A549 (cell line): ENCODE results near the gene SRPK2.

Source experiments
- CBX8 ChIP-seq: fragments of 200-600 bp; sonication (generic); IDR thresholded peaks from 2 replicates; pipeline ENCODE4 v1.6.1; 2016
- CTCF ChIP-seq: fragments of >200 bp; sonication (Bioruptor Twin); formaldehyde crosslinking; IDR thresholded peaks from 3 replicates; pipeline ENCODE4 v1.5.1; 2016
- HDAC2 ChIP-seq: fragments of 200-600 bp; sonication (generic); IDR thresholded peaks from 2 replicates; pipeline ENCODE4 v1.6.1; 2016
- MAZ ChIP-seq: fragments of 150-350 bp; IDR thresholded peaks from 2 replicates; pipeline ENCODE4 v1.6.1; 2014; ENCODE audit warnings: antibody characterized with exemption, low read depth, low read length, borderline replicate concordance
- MYC ChIP-seq: IDR thresholded peaks from 2 replicates; pipeline ENCODE4 v1.6.1; 2012; ENCODE audit warnings: mild to moderate bottlenecking, inconsistent platforms, low read length, improper control_type of control experiment, borderline replicate concordance
- RCOR1 ChIP-seq: fragments of 150-350 bp; IDR thresholded peaks from 2 replicates; pipeline ENCODE4 v1.6.1; 2014; ENCODE audit warnings: antibody characterized with exemption, low read length, low read depth
- REST ChIP-seq: fragments of 200-600 bp; sonication (generic); IDR thresholded peaks from 2 replicates; pipeline ENCODE4 v1.6.1; 2016; ENCODE audit warnings: antibody characterized with exemption, mild to moderate bottlenecking, moderate library complexity
- SREBF2 ChIP-seq: fragments of 450-650 bp; IDR thresholded peaks from 2 replicates; pipeline ENCODE4 v1.6.1; 2014; ENCODE audit warnings: mild to moderate bottlenecking, moderate library complexity
- ZSCAN20 ChIP-seq: fragments of 250-450 bp; sonication (Bioruptor Pico); IDR thresholded peaks from 2 replicates; pipeline ENCODE4 v1.8.0; 2022; ENCODE audit warnings: mild to moderate bottlenecking, moderate library complexity
- TF ChIP-seq, protein P1 (sequence below): fragments of 150-350 bp; IDR thresholded peaks from 2 replicates; pipeline ENCODE4 v1.6.1; 2014; ENCODE audit warnings: low read depth, mild to moderate bottlenecking, low read length

DNA sequence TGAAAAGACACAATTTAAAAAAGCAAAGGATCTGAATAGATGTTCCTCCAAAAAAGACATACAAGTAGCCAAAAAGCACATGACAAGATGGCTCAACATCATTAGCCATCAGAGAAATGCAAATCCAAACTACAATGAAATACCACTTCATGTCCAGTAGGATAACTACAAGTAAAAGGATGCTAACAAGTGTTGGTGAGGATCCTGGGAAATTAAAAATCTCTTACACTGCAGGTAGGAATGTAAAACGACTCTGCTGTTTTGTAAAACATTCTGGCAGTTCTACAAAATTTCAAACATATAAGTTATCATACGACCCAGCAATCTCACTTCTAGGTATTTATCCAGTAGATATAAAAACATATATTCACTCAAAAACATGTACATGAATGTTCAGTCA is 161.3 kb downstream of the SRPK2 start:
- no peak for TF ChIP-seq CTCF
- TF ChIP-seq MAZ, result no peak
- TF ChIP-seq REST, result no peak
- TF ChIP-seq RCOR1, result no peak
- no peak for TF ChIP-seq MYC
- TF ChIP-seq, protein P1, sequence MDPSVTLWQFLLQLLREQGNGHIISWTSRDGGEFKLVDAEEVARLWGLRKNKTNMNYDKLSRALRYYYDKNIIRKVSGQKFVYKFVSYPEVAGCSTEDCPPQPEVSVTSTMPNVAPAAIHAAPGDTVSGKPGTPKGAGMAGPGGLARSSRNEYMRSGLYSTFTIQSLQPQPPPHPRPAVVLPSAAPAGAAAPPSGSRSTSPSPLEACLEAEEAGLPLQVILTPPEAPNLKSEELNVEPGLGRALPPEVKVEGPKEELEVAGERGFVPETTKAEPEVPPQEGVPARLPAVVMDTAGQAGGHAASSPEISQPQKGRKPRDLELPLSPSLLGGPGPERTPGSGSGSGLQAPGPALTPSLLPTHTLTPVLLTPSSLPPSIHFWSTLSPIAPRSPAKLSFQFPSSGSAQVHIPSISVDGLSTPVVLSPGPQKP, result no peak
- TF ChIP-seq HDAC2, result no peak
- TF ChIP-seq SREBF2, result no peak
- TF ChIP-seq ZSCAN20, result no peak
- no peak for TF ChIP-seq CBX8
